Measurements from ENCODE around the gene TRAPPC13. TPM values are rescaled to one million over a fixed set of nuclear protein-coding genes. Genes with fewer than 3 reads are reported as not detected.
A peak's percentile ranks its signal among the peaks of the same experiment; 100 is the strongest.
"Not testable (repeated sequence)": the region's sequence is repeated elsewhere in the genome, so short reads cannot be mapped to it uniquely, and the experiment has no call there.

The TRAPPC13 gene
- polyA plus RNA-seq: 10 to 100 TPM; 22.4 to 24.9 (median 22.6) TPM

GRCh38 chr5:65624571-65625555, at the start of gene TRAPPC13, which contains the start of gene SHLD3:
Gene TRAPPC13 (plus strand): TSS chr5:65625027. CDS start chr5:65625061, 34 bp downstream.
Gene SHLD3 (plus strand): TSS chr5:65625027. CDS start chr5:65629588, 4,561 bp downstream.
- peak; percentile 90 to 91 (median 91) for DNase-seq
- Mint-ChIP-seq H3K36me3 (peaks cover 0 to 4% (median 3%) of the 10 kb centered on the region in 3 donors), H3K27ac (peak within 1 kb of the TSS; percentile 91 to 98 (median 96)), H3K4me3 (peak within 1 kb of the TSS; percentile 95 to 100 (median 98)), H3K27me3 (ENCODE audit: low read depth in 3 of 3) (peaks cover 15 to 17% (median 17%) of the 10 kb centered on the region in 3 donors), H3K9me3 (no peaks in the 10 kb centered on the region), H3K4me1 (peaks cover 51 to 60% of the 10 kb centered on the region in 2 donors)

- H3K27ac Mint-ChIP-seq: no peak overlapping the region
Measured at GRCh38 chr5:65577141-65577540, 47.7 kb upstream of the TRAPPC13 start.

GRCh38 chr5:65588694-65589093, 36.1 kb upstream of the TRAPPC13 start:
- DNase-seq: no peak
- peaks cover 16 to 34% (median 16%) of the 10 kb centered on the region in 3 donors for H3K36me3 Mint-ChIP-seq

More at GRCh38 chr5:65577141-65577540, 47.7 kb upstream of the TRAPPC13 start:
- Mint-ChIP-seq H3K4me3 (no peak overlapping the region), H3K4me1 (peaks cover 9 to 47% of the 10 kb centered on the region in 2 donors), H3K9me3 (no peaks in the 10 kb centered on the region), H3K36me3 (peaks cover 4 to 36% (median 33%) of the 10 kb centered on the region in 3 donors), H3K27me3 (ENCODE audit: low read depth in 3 of 3) (peaks cover 0 to 2% (median 0%) of the 10 kb centered on the region in 3 donors)
- DNase-seq: no peak

GRCh38 chr5:65601761-65602160, 23.1 kb upstream of the TRAPPC13 start:
- peaks cover 43 to 65% (median 44%) of the 10 kb centered on the region in 3 donors for H3K36me3 Mint-ChIP-seq
- not testable (repeated sequence) for H3K27ac Mint-ChIP-seq, H3K4me1 Mint-ChIP-seq

More at GRCh38 chr5:65588694-65589093, 36.1 kb upstream of the TRAPPC13 start:
- Mint-ChIP-seq H3K9me3 (no peaks in the 10 kb centered on the region), H3K4me1 (peaks cover 0 to 12% of the 10 kb centered on the region in 2 donors), H3K27me3 (ENCODE audit: low read depth in 3 of 3) (no peaks in the 10 kb centered on the region), H3K27ac (peak overlapping the region in 1 of 6 donors; percentile 7), H3K4me3 (no peak overlapping the region)

GRCh38 chr5:65611524-65611923, 13.3 kb upstream of the TRAPPC13 start:
- Mint-ChIP-seq H3K27me3 (ENCODE audit: low read depth in 3 of 3) (peaks cover 0 to 3% (median 0%) of the 10 kb centered on the region in 3 donors), H3K4me1 (peaks cover 0 to 36% of the 10 kb centered on the region in 2 donors), H3K36me3 (peaks cover 25 to 54% (median 28%) of the 10 kb centered on the region in 3 donors), H3K4me3 (no peak overlapping the region), H3K9me3 (no peaks in the 10 kb centered on the region), H3K27ac (no peak overlapping the region)
- DNase-seq: no peak

More at GRCh38 chr5:65601761-65602160, 23.1 kb upstream of the TRAPPC13 start:
- not testable (repeated sequence) for H3K27me3 Mint-ChIP-seq (ENCODE audit: low read depth in 3 of 3); H3K9me3 Mint-ChIP-seq; H3K4me3 Mint-ChIP-seq; DNase-seq

GRCh38 chr5:65612298-65612907, 12.4 kb upstream of the TRAPPC13 start:
- no peak overlapping the region for H3K4me3 Mint-ChIP-seq
- H3K36me3 Mint-ChIP-seq: peaks cover 22 to 49% (median 25%) of the 10 kb centered on the region in 3 donors
- no peak overlapping the region for H3K27ac Mint-ChIP-seq
- no peak for DNase-seq
- no peaks in the 10 kb centered on the region for H3K9me3 Mint-ChIP-seq
- peaks cover 0 to 1% (median 0%) of the 10 kb centered on the region in 3 donors for H3K27me3 Mint-ChIP-seq (ENCODE audit: low read depth in 3 of 3)
- peaks cover 0 to 36% of the 10 kb centered on the region in 2 donors for H3K4me1 Mint-ChIP-seq

GRCh38 chr5:65620021-65620420, 4.8 kb upstream of the TRAPPC13 start:
- H3K4me1 Mint-ChIP-seq: peaks cover 31 to 59% of the 10 kb centered on the region in 2 donors
- H3K4me3 Mint-ChIP-seq: no peak overlapping the region

GRCh38 chr5:65621961-65622360, 2.9 kb upstream of the TRAPPC13 start:
- Mint-ChIP-seq H3K27me3 (ENCODE audit: low read depth in 3 of 3) (peaks cover 15 to 17% (median 17%) of the 10 kb centered on the region in 3 donors), H3K4me3 (peak overlapping the region in 2 of 5 donors; percentile 36 to 42), H3K4me1 (peaks cover 46 to 62% of the 10 kb centered on the region in 2 donors)
- not testable (repeated sequence) for H3K9me3 Mint-ChIP-seq, H3K27ac Mint-ChIP-seq, H3K36me3 Mint-ChIP-seq, DNase-seq

More at GRCh38 chr5:65620021-65620420, 4.8 kb upstream of the TRAPPC13 start:
- H3K27ac Mint-ChIP-seq: no peak overlapping the region
- peaks cover 11 to 13% (median 11%) of the 10 kb centered on the region in 3 donors for H3K27me3 Mint-ChIP-seq (ENCODE audit: low read depth in 3 of 3)
- H3K9me3 Mint-ChIP-seq: no peaks in the 10 kb centered on the region
- H3K36me3 Mint-ChIP-seq: peaks cover 0 to 16% (median 4%) of the 10 kb centered on the region in 3 donors
- no peak for DNase-seq

- H3K4me1 Mint-ChIP-seq: peaks cover 52 to 63% of the 10 kb centered on the region in 2 donors
- peak overlapping the region; percentile 95 to 100 (median 98) for H3K4me3 Mint-ChIP-seq
- no peak for DNase-seq
- no peaks in the 10 kb centered on the region for H3K36me3 Mint-ChIP-seq
- peak overlapping the region; percentile 91 to 98 (median 96) for H3K27ac Mint-ChIP-seq
- peaks cover 15 to 17% (median 17%) of the 10 kb centered on the region in 3 donors for H3K27me3 Mint-ChIP-seq (ENCODE audit: low read depth in 3 of 3)
- H3K9me3 Mint-ChIP-seq: no peaks in the 10 kb centered on the region
Measured at GRCh38 chr5:65623482-65623881, 1.3 kb upstream of the TRAPPC13 start.

- peaks cover 51 to 58% of the 10 kb centered on the region in 2 donors for H3K4me1 Mint-ChIP-seq
- peak; percentile 91 to 94 (median 93) for DNase-seq
- peak within 1 kb of the TSS; percentile 95 to 100 (median 98) for H3K4me3 Mint-ChIP-seq
- peaks cover 15 to 17% (median 17%) of the 10 kb centered on the region in 3 donors for H3K27me3 Mint-ChIP-seq (ENCODE audit: low read depth in 3 of 3)
- no peaks in the 10 kb centered on the region for H3K36me3 Mint-ChIP-seq
- peak within 1 kb of the TSS; percentile 91 to 98 (median 96) for H3K27ac Mint-ChIP-seq
- no peaks in the 10 kb centered on the region for H3K9me3 Mint-ChIP-seq
Measured at GRCh38 chr5:65624025-65624570, 729 bp upstream of the TRAPPC13 start, which contains the start of gene TRIM23. Gene TRIM23 (minus strand): TSS chr5:65624333. CDS start chr5:65624274, 59 bp downstream.

- H3K4me1 Mint-ChIP-seq: peaks cover 47 to 61% of the 10 kb centered on the region in 2 donors
- H3K27ac Mint-ChIP-seq: peak overlapping the region; percentile 71 to 98 (median 83)
- no peak for DNase-seq
- peaks cover 0 to 5% (median 3%) of the 10 kb centered on the region in 3 donors for H3K36me3 Mint-ChIP-seq
- peak overlapping the region; percentile 95 to 100 (median 98) for H3K4me3 Mint-ChIP-seq
- H3K27me3 Mint-ChIP-seq (ENCODE audit: low read depth in 3 of 3): peaks cover 15 to 17% (median 17%) of the 10 kb centered on the region in 3 donors
- H3K9me3 Mint-ChIP-seq: no peaks in the 10 kb centered on the region
Measured at GRCh38 chr5:65625743-65626142, 916 bp downstream of the TRAPPC13 start.

GRCh38 chr5:65630981-65631380, 6.2 kb downstream of the TRAPPC13 start:
- Mint-ChIP-seq H3K27me3 (ENCODE audit: low read depth in 3 of 3) (peaks cover 0 to under 1% (median 0%) of the 10 kb centered on the region in 3 donors), H3K4me3 (no peak overlapping the region), H3K9me3 (no peaks in the 10 kb centered on the region), H3K36me3 (peaks cover 0 to 5% (median 3%) of the 10 kb centered on the region in 3 donors), H3K4me1 (peaks cover 14 to 20% of the 10 kb centered on the region in 2 donors), H3K27ac (no peak overlapping the region)
- no peak for DNase-seq

- H3K27ac Mint-ChIP-seq: no peak overlapping the region
- no peak overlapping the region for H3K4me3 Mint-ChIP-seq
- DNase-seq: no peak
- H3K36me3 Mint-ChIP-seq: peaks cover 7 to 23% (median 19%) of the 10 kb centered on the region in 3 donors
- no peaks in the 10 kb centered on the region for H3K27me3 Mint-ChIP-seq (ENCODE audit: low read depth in 3 of 3)
- H3K4me1 Mint-ChIP-seq: no peaks in the 10 kb centered on the region
- H3K9me3 Mint-ChIP-seq: no peaks in the 10 kb centered on the region
Measured at GRCh38 chr5:65640240-65640639, 15.4 kb downstream of the TRAPPC13 start.
